GM12801 (cell line): Measurements from ENCODE around the gene HRH3.

Experiments used
- TF ChIP-seq, protein P1 (sequence below): IDR thresholded peaks from one replicate; pipeline ENCODE4 v1.5.1; 2011; ENCODE audit warnings: control low read depth; ENCODE audit not compliant: insufficient read length; ENCODE audit errors: extremely low read depth

Gene HRH3

DNA sequence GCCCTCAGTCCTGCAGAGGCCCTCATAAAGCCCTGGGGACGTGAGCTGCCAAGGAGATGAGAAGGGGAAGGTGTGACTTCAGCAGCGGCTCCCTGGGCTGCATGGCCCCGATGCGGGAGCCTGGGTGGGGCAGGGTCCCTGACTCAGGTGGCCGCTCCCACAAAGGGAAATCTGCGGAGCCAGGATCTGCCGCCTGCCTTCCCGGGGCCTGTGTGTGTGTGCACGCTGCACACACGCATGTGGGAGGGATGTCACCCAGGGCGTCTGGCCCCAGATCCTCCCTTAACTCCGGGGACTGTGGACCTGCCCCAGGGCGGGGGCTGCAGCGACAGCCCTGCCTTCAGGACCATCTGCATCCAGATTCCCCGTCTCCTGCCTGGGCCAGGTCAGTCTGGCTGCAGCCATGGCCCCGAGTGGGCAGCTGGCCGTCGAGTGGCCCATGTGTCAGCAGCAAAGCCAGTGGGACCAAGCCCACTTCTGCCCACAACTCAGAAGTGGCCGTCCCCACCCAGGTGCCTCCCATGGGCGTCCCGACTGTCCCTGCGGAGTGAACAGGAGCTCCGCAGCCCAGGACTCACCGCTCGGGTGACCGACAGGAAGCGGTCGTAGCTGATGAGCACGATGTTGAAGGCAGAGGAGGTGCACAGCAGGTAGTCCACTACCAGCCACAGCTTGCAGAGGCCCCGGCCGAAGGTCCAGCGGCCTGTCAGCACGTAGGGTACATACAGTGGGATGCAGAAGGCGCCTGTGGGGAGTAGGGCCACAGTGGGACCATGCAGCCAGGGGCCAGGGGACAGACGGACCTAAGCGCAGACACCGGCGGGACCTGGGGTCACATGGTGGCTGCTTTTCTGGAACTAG, 1.9 kb downstream of the HRH3 start:
- TF ChIP-seq, protein P1, sequence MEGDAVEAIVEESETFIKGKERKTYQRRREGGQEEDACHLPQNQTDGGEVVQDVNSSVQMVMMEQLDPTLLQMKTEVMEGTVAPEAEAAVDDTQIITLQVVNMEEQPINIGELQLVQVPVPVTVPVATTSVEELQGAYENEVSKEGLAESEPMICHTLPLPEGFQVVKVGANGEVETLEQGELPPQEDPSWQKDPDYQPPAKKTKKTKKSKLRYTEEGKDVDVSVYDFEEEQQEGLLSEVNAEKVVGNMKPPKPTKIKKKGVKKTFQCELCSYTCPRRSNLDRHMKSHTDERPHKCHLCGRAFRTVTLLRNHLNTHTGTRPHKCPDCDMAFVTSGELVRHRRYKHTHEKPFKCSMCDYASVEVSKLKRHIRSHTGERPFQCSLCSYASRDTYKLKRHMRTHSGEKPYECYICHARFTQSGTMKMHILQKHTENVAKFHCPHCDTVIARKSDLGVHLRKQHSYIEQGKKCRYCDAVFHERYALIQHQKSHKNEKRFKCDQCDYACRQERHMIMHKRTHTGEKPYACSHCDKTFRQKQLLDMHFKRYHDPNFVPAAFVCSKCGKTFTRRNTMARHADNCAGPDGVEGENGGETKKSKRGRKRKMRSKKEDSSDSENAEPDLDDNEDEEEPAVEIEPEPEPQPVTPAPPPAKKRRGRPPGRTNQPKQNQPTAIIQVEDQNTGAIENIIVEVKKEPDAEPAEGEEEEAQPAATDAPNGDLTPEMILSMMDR: no peak

DNA sequence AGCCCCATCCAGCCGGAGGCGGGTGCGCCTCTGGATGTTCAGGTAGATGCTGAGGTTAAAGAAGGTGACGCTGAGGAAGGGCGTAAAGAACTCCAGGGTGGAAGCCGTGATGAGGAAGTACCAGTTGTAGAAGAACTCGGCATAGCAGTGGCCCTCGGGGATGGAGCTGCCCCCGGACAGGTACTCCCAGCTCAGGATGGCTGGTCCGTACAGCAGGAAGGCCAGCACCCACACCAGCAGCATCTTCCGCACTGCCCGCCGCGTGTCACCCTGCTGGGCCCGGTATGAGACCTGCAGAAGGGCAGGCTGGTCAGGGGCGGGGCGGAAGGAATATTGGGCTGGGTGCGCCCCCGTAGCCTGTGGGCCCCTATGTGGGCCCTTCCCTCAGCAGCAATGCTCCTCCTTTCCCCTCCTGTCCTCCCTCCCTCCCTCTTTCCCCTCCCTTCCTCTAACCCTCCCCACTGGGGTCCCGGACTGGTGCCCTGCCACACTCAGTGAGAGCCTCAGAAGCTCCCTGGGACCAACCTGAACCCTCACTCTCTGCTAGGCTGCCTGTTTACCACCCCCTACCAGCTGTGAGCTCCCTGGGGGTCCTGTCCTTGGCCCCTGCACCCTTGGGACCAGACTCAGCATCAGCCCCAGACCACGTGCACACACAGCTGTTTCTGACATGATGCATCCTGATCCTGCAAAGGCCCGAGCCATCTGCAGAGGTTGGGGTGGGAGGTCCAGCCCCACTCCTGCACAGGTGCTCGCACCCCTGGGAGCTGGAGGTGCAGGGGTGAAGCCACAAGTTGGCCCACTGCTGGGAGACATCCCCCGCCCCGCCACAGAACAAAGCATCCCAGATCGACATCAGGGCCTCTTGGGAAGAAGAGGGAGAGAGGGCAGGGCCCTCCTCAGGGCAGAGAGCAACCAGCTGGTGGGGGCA, 3.2 kb downstream of the HRH3 start:
- TF ChIP-seq, protein P1: no peak

DNA sequence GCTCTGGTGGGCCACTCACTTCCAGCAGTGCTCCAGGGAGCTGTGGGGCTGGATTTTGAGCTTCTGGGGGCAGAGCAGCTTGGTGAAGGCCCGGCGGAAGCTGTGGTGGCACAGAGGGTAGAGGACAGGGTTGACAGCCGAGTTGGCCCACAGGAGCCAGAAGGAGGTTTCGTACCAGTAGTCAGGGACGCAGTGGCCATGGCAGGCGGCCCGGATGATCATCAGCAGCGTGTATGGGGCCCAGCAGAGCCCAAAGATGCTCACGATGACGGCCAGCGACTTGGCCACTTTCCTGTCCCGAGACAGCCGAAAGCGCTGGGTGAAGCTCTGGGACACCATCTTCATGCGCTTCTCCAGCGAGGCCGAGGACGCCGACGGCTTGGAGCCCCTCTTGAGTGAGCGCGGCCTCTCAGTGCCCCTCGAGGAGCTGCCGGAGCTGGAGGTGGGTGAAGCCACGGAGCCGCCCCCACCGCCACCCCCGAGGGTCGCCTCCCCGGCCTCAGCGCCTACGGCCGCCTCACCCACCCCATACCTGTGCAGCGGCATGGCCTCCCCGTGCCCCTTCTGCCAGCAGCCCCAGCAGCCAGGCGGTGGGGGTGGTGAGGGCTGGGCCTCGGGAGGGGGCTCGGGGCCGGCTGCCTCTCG, 4.0 kb downstream of the HRH3 start:
- TF ChIP-seq, protein P1: no peak

DNA sequence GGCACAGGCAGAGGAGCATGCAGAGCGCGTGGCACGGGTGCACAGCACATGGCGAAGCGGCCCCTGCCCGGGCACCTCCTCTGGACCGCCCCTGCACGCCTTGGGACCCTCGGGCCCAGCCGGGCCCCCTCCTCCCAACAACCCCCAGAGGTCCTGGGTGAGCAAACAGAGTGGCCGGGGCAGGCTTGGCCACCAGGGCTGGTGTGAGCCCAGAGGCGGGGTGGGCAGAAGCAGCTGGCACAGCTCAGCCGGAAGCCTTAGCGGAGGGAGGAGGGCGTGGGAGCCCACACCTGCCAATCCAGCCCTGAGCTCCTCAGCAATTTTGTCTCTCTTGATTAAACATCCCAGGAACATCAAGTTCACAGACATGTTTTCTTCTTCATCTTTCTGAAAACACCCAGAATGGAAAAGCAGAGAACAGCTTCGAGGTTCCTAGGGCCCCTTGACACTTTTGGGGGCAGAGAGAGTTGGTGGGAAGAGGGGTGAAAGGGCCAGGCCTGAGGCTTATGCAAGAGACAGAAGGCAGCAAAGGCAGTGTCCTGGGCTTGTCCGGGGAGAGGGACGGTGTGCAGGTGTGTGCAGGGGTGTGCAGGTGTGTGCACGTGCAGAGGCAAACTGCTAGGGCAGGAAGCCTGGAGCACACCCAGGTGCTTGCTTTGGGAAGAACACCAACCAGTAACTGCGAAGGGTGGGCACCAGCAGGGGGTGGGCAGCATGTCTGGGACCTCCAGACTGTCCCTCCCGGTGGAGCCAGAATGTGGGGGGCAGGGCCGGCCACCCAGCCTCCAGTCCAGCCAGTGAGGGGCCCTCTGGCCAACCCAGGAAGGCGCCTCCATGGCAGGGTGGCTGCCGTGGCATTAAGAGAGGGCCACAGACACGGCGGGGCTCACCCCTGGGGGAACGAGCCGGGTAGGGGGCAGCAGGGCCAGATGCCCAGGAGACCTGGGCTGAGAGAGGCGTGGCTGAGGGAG, 4.8 kb downstream of the HRH3 start:
- TF ChIP-seq, protein P1: no peak

DNA sequence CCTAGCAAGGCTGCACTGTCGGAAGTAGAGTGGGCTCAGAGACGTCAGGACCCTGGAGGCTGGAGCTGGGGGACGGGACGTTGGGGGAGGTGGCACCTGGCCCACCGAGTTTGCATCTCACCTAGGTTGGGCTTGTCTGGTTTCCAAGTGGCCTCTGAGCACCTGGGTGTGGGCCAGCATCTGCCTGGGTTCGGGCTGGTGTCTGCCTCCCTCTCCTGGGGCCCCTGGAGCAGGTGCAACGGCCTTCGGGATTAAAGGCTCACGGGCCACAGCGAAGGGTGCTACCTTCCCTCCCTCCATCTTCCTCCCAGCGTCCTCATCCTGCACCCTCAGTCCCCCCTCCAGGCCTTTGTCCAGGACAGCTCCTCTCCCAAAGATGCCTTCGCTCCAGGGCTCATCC, 6.0 kb downstream of the HRH3 start:
- TF ChIP-seq, protein P1: no peak

DNA sequence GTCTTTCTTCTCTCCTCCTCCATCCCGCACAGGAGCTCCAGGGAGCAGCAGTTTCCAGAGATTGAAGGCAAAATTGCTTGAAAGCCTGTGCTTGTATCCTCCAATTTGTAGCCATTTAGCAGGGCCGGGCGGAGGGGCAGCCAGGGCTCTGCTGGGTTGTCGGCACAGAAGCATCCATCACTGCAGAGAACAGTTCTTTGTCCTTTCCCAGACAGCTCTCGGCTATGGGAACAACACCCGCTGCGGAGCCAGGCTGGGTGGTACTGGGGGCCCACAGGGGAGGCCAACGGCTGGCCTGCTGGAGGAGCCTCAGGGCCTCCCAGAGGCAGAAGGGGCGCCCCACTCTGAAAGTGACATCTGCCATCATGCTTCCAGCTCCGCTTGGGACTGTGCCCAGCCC, 7.8 kb downstream of the HRH3 start:
- TF ChIP-seq, protein P1: no peak
